ENCODE measurements around the gene IWS1. TPM values are rescaled to one million over a fixed set of nuclear protein-coding genes. Genes with fewer than 3 reads are reported as not detected.

IWS1 gene
- total RNA-seq = 45.6 and 48.6 TPM in 2 replicates

GRCh38 chr2:127526132-127527000 is at the start of gene IWS1:
Gene IWS1 (minus strand): TSS chr2:127526489. CDS start chr2:127526208, 281 bp downstream.

GRCh38 chr2:127535422-127535901 is 9.2 kb upstream of the IWS1 start, which contains the start of gene MYO7B:
Gene MYO7B (plus strand): TSS chr2:127535683. CDS start chr2:127559723, 24,040 bp downstream.

Other genes with a start within 250 kb of the IWS1 start
- 34.3 and 42.9 TPM in 2 replicates for gene ERCC3, start 232.3 kb downstream of the IWS1 start, total RNA-seq
- gene MAP3K2, start 138.5 kb downstream of the IWS1 start, total RNA-seq = 22.5 and 28.7 TPM in 2 replicates
- 0.19 TPM in 1 of 2 replicates, not detected in the other for gene PROC, start 108.1 kb downstream of the IWS1 start, total RNA-seq
- gene MYO7B, start 9.2 kb upstream of the IWS1 start, total RNA-seq = 0.06 and 0.13 TPM in 2 replicates
- gene GPR17, start 119.7 kb upstream of the IWS1 start, total RNA-seq = not detected in 2 replicates
- gene LIMS2, start 149.0 kb upstream of the IWS1 start, total RNA-seq = 3.0 and 8.3 TPM in 2 replicates
- gene SFT2D3, start 175.0 kb upstream of the IWS1 start, total RNA-seq = 4.4 TPM in 2 replicates

Measured in aortic smooth muscle cell (primary cell).